HFFc6 (cell line): Measurements from ENCODE around the gene HSPA4. TPM values are rescaled to one million over a fixed set of nuclear protein-coding genes. Genes with fewer than 3 reads are reported as not detected.

Source experiments
- DNase-seq: peaks from one replicate; pipeline ENCODE4 v3.0.0-alpha.2; 2018
- H3K27ac Mint-ChIP-seq: 2 replicates; pipeline ENCODE4 v1.8.0; 2020; ENCODE audit warnings: mild to moderate bottlenecking, mixed read lengths
- H3K27me3 Mint-ChIP-seq: 2 replicates; pipeline ENCODE4 v1.8.0; 2021; ENCODE audit warnings: mild to moderate bottlenecking, moderate library complexity, mixed read lengths; ENCODE audit not compliant: insufficient read depth
- H3K36me3 Mint-ChIP-seq: 2 replicates; pipeline ENCODE4 v1.8.0; 2021; ENCODE audit warnings: low read depth, mixed read lengths
- H3K4me1 Mint-ChIP-seq: 2 replicates; pipeline ENCODE4 v1.8.0; 2020; ENCODE audit warnings: low read depth, mixed read lengths
- H3K4me3 Mint-ChIP-seq: 2 replicates; pipeline ENCODE4 v1.8.0; 2020; ENCODE audit warnings: mild to moderate bottlenecking, moderate library complexity, mixed read lengths
- H3K9me3 Mint-ChIP-seq: 2 replicates; pipeline ENCODE4 v1.8.0; 2020; ENCODE audit warnings: mild to moderate bottlenecking, mixed read lengths
- total RNA-seq, 6 experiments: library from RNA; stranded (reverse); fragmentation: NEBNext Ultra II Directional; extraction: Animal tissue kit (Norgen Biotek cat#: 25700); gene quantifications; 2 replicates in 1 of 6; 3 replicates in 5 of 6; pipeline ENCODE4 v1.2.3, GENCODE V29; 2021
- TF ChIP-seq, protein P1 (sequence below): fragments of 200-600 bp; sonication (generic); IDR thresholded peaks from 2 replicates; pipeline ENCODE4 v1.5.0; 2021; ENCODE audit warnings: antibody characterized with exemption, mild to moderate bottlenecking

The HSPA4 gene
- total RNA-seq, 6 experiments from 2014 or later = 181 to 235 (median 214) TPM

- Mint-ChIP-seq H3K4me1 (peaks cover 32% of the 10 kb centered on the region), H3K36me3 (peaks cover 16% of the 10 kb centered on the region), H3K27me3 (no peaks in the 10 kb centered on the region; the same call in 1 of the 2 replicates), H3K9me3 (no peaks in the 10 kb centered on the region), H3K4me3 (peak within 1 kb of the TSS; percentile 92), H3K27ac (peak within 1 kb of the TSS; percentile 96)
- DNase-seq = peak; percentile 84
- TF ChIP-seq, protein P1, sequence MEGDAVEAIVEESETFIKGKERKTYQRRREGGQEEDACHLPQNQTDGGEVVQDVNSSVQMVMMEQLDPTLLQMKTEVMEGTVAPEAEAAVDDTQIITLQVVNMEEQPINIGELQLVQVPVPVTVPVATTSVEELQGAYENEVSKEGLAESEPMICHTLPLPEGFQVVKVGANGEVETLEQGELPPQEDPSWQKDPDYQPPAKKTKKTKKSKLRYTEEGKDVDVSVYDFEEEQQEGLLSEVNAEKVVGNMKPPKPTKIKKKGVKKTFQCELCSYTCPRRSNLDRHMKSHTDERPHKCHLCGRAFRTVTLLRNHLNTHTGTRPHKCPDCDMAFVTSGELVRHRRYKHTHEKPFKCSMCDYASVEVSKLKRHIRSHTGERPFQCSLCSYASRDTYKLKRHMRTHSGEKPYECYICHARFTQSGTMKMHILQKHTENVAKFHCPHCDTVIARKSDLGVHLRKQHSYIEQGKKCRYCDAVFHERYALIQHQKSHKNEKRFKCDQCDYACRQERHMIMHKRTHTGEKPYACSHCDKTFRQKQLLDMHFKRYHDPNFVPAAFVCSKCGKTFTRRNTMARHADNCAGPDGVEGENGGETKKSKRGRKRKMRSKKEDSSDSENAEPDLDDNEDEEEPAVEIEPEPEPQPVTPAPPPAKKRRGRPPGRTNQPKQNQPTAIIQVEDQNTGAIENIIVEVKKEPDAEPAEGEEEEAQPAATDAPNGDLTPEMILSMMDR = no peak
Measured at GRCh38 chr5:133025804-133026663, 25.8 kb upstream of the HSPA4 start, which contains the start of gene ZCCHC10. ZCCHC10 (minus strand) TSS chr5:133026549; CDS start chr5:133026537, 12 bp downstream.

DNA sequence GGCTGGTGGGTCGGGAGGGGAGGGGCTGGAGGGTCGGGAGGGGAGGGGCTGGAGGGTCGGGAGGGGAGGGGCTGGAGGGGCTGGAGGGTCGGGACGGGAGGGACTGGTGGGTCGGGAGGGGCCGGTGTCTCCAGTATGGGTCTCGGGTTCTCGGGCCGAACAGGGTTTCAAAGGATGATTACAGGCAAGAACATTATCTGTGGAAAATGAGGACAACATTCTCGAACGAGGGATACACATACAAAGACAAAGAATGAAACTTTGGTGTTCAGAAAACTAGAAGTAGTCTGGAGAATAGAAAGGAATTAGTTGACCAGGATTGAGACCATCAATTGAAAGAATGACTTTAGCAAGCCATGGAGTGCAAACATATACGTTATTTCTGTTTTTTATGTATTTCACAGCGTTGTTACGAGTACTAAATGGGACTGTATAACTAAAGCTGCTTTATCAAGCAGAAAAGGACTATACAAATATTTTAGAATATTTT is 25.1 kb upstream of the HSPA4 start:
- Mint-ChIP-seq H3K4me3 (peak overlapping the region; percentile 92), H3K27ac (peak overlapping the region; percentile 71; the same call in 1 of the 2 replicates), H3K27me3 (no peaks in the 10 kb centered on the region; the same call in 1 of the 2 replicates), H3K4me1 (peaks cover 32% of the 10 kb centered on the region), H3K9me3 (no peaks in the 10 kb centered on the region), H3K36me3 (peaks cover 16% of the 10 kb centered on the region)
- no peak for DNase-seq
- TF ChIP-seq, protein P1 = no peak

DNA sequence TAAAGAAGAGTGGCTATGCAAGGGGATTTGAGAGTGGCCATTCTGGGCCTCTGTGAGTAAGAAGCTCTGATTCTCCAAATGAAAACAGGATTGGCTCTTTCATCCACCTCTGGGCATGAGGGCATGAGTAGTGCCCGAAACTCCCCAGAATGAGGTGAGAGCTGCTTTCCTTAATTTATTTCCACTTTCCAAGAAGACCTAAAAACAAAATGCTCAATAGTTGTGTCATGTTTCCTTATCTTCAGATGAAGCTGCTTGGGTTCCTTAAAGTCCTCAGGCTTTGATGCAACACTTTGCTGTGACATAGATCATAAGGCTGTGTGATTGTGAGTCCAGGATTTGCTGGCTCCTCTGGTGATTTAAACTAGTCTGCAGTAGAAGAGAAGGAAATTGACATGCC is 22.4 kb upstream of the HSPA4 start:
- no peak for DNase-seq
- Mint-ChIP-seq H3K4me1 (peaks cover 39% of the 10 kb centered on the region), H3K27me3 (no peaks in the 10 kb centered on the region; the same call in 1 of the 2 replicates), H3K36me3 (peaks cover 6% of the 10 kb centered on the region), H3K27ac (no peak overlapping the region), H3K9me3 (no peaks in the 10 kb centered on the region), H3K4me3 (no peak overlapping the region)
- TF ChIP-seq, protein P1 = no peak

DNA sequence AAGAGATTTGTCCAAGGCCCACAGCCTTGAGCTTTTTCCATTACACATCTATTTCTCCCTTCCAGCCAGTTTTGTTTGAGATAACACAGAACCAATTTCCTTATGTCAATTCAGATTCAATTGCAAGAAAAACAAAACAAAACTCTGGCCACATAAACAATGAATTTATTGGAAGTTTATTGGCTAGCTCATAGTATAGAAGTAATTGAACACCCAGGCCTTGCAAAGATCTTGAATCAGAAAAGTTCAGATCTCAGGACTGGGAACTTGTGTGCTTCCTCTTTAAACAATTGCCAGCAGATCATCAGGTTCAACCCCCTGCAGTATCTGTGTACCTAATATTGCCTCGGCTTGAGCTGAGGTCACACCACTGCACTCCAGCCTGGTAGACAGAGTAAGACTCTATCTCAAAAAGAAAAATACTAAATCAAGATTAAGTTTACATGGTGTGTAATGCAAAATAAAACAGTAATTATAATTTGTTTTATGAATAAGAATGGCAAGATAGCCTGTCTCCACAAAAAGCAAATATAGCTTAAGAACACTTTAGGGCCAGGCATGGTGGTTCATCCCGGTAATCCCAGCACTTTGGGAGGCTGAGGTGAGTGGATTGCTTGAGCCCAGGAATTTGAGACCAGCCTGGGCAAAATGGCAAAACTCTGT is 21.3 kb upstream of the HSPA4 start:
- TF ChIP-seq, protein P1 = no peak
- DNase-seq = no peak
- peaks cover 33% of the 10 kb centered on the region for H3K4me1 Mint-ChIP-seq
- no peak overlapping the region for H3K4me3 Mint-ChIP-seq
- no peak overlapping the region for H3K27ac Mint-ChIP-seq
- no peaks in the 10 kb centered on the region for H3K9me3 Mint-ChIP-seq
- peaks cover 3% of the 10 kb centered on the region for H3K36me3 Mint-ChIP-seq
- H3K27me3 Mint-ChIP-seq = no peaks in the 10 kb centered on the region; the same call in 1 of the 2 replicates

DNA sequence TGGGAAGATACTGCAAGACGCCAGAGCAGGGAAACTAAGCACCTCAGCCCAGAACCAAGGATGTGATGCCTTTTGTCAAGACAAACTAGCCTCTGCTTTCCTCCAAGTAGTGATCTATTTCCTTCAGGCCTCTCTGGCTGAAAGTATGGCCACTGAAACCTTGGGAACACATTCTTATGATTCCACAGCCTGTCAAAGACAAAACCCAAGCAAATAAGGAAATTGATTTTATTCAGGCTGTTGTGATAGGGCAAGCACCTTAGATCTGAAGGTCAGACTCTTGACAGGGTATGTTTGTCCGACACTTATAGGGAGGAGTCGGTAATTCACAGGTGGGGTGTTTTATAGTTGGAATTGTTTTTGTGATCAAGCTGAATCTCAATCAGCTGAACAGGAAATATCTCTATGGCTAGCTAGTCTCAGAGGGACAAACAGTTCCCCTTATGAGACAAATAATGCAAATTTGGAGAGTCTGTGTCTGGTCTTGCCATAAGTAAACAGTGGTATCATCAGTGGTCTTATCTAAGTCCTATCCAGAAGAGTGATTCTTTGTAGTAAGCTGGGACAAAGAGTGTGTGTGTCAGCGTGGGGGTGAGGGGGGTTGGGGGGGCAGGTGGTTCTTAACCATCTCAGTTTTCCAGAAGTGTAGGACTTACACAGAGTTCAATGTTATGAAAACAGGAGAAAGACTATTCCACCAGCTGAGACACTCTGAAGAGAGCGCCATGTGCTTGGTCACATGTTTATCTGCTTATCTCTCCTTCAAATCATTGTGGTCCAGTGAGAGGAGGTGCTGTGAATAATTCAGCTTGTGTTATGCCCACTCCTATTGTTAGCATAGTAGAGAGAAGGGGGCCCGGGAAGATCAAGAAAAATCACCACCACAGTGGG is 18.7 kb upstream of the HSPA4 start:
- DNase-seq = no peak
- no peak overlapping the region for H3K4me3 Mint-ChIP-seq
- no peaks in the 10 kb centered on the region for H3K9me3 Mint-ChIP-seq
- no peaks in the 10 kb centered on the region for H3K36me3 Mint-ChIP-seq
- TF ChIP-seq, protein P1 = no peak
- no peaks in the 10 kb centered on the region; the same call in 1 of the 2 replicates for H3K27me3 Mint-ChIP-seq
- peaks cover 18% of the 10 kb centered on the region for H3K4me1 Mint-ChIP-seq
- no peak overlapping the region; the same call in 1 of the 2 replicates for H3K27ac Mint-ChIP-seq
